GF-D8 (cell line): ENCODE measurements around the gene TUBG1.
"Not testable (repeated sequence)": the region's sequence is repeated elsewhere in the genome, so short reads cannot be mapped to it uniquely, and the experiment has no call there.

Experiments used
- DNase-seq: peaks from one replicate; lab custom pipeline; 2025; lab: John Stamatoyannopoulos, UW

TUBG1 gene

GRCh38 chr17:42579794-42580551 is 29.5 kb upstream of the TUBG1 start:
- DNase-seq = no peak

GRCh38 chr17:42581744-42582270 is 27.7 kb upstream of the TUBG1 start:
- DNase-seq = no peak

- no peak for DNase-seq
These were observed 24.6 kb upstream of the TUBG1 start for GRCh38 chr17:42584880-42585279.

GRCh38 chr17:42585353-42585752 is 24.1 kb upstream of the TUBG1 start:
- DNase-seq = peak; percentile 34

- no peak for DNase-seq
These were observed 22.8 kb upstream of the TUBG1 start for GRCh38 chr17:42586514-42587230.

GRCh38 chr17:42590886-42591285 is 18.6 kb upstream of the TUBG1 start:
- DNase-seq = no peak

GRCh38 chr17:42591411-42591810 is 18.1 kb upstream of the TUBG1 start:
- no peak for DNase-seq

- DNase-seq = no peak
These were observed 13.1 kb upstream of the TUBG1 start for GRCh38 chr17:42596386-42596785.

- peak; percentile 36 for DNase-seq
These were observed 10.6 kb upstream of the TUBG1 start for GRCh38 chr17:42598905-42599304.

GRCh38 chr17:42603318-42603717 is 6.2 kb upstream of the TUBG1 start:
- no peak for DNase-seq

- no peak for DNase-seq
These were observed 1.7 kb upstream of the TUBG1 start for GRCh38 chr17:42607769-42608168.

GRCh38 chr17:42608305-42609181 is 940 bp upstream of the TUBG1 start:
- DNase-seq = no peak

GRCh38 chr17:42609814-42610801 is 625 bp downstream of the TUBG1 start:
- DNase-seq = not testable (repeated sequence)

GRCh38 chr17:42612013-42612412 is 2.5 kb downstream of the TUBG1 start:
- DNase-seq = no peak

GRCh38 chr17:42613699-42614295 is 4.3 kb downstream of the TUBG1 start:
- no peak for DNase-seq

- no peak for DNase-seq
These were observed 8.5 kb downstream of the TUBG1 start for GRCh38 chr17:42617956-42618431.

GRCh38 chr17:42618442-42619150 is 9.1 kb downstream of the TUBG1 start:
- DNase-seq = peak; percentile 5

- DNase-seq = not testable (repeated sequence)
These were observed 12.5 kb downstream of the TUBG1 start for GRCh38 chr17:42621987-42622386.

GRCh38 chr17:42623271-42623670 is 13.8 kb downstream of the TUBG1 start:
- DNase-seq = no peak
